HepG2 (cell line): Measurements from ENCODE around the gene PATL2. TPM values are rescaled to one million over a fixed set of nuclear protein-coding genes. Genes with fewer than 3 reads are reported as not detected.
A peak's percentile ranks its signal among the peaks of the same experiment; 100 is the strongest.

Source experiments
- ATAC-seq: fragments of 200-7000 bp; cut with Tn5 transposase; 3 replicates; pipeline ENCODE4 v1.9.1; 2020; ENCODE audit warnings: mild to moderate bottlenecking, moderate library complexity
- Bru-seq: library from RNA; stranded (reverse); fragments of 400-500 nt; gene quantifications from one replicate; lab custom pipeline; 2021; lab: Mats Ljungman, UMichigan
- BruChase-seq, 2 experiments: library from RNA; stranded (reverse); fragments of 400-500 nt; gene quantifications; one replicate each; lab custom pipeline; 2021; lab: Mats Ljungman, UMichigan
- BruUV-seq: library from RNA; stranded (reverse); fragments of 400-500 nt; replicated peaks from 2 replicates; lab custom pipeline; 2021; lab: Mats Ljungman, UMichigan
- CTCF ChIA-PET: fragments of 300-600 bp; formaldehyde crosslinking; extraction: SDS; loops from one replicate; lab custom pipeline; 2021; ENCODE audit warnings: low total read pairs, inconsistent platforms, low intra/inter-chr PET ratio; lab: Yijun Ruan, JAX
- POLR2A ChIA-PET: fragments of 350-600 bp; sonication (Branson Sonifier 250); formaldehyde crosslinking; loops from one replicate; lab custom pipeline; 2020; ENCODE audit warnings: antibody characterized with exemption, inconsistent platforms; lab: Yijun Ruan, JAX
- DNase-seq: peaks from one replicate; pipeline ENCODE4 v3.0.0-alpha.2; 2015; ENCODE audit warnings: low spot score
- FAIRE-seq: peaks from 3 replicates; lab custom pipeline; 2011; peaks lifted over from hg19 to GRCh38; lab: Jason Lieb, UNC
- H2AFZ ChIP-seq: one replicate; pipeline ENCODE4 v1.6.1; 2011; ENCODE audit warnings: low read length, inconsistent platforms
- H3K27ac ChIP-seq: fragments of 300-600 bp; 3 replicates; pipeline ENCODE4 v1.8.0; 2011; ENCODE audit warnings: mixed run types, mild to moderate bottlenecking, mixed read lengths, low read length, inconsistent platforms; ENCODE audit not compliant: insufficient read depth; ENCODE audit errors: extremely low read length
- H3K27me3 ChIP-seq, 2 experiments: fragments of 200-600 bp in 1 of 2; 2 replicates in 1 of 2; 3 replicates in 1 of 2; pipeline versions ENCODE4 v1.6.0 to v1.8.0; 2011; ENCODE audit warnings: low read length in 2 of 2, mild to moderate bottlenecking in 2 of 2, moderate library complexity in 2 of 2, inconsistent platforms in 1 of 2; ENCODE audit not compliant: insufficient read depth in 2 of 2, control insufficient read depth in 1 of 2
- H3K36me3 ChIP-seq, 2 experiments: fragments of 200-600 bp in 1 of 2; replicated peaks in 1 of 2; 2 replicates in 1 of 2; 3 replicates in 1 of 2; pipeline versions ENCODE4 v1.5.1 to v1.8.0; 2011; ENCODE audit warnings: low read length in 2 of 2, inconsistent platforms in 1 of 2; ENCODE audit not compliant: insufficient read depth in 2 of 2, control insufficient read depth in 1 of 2
- H3K4me1 ChIP-seq: 2 replicates; pipeline ENCODE4 v1.5.1; 2012; ENCODE audit warnings: low read length, inconsistent platforms; ENCODE audit not compliant: insufficient read depth
- H3K4me2 ChIP-seq: 2 replicates; pipeline ENCODE4 v1.6.0; 2011; ENCODE audit warnings: low read depth, low read length, inconsistent platforms
- H3K4me3 ChIP-seq, 3 experiments: fragments of 200-600 bp in 1 of 3; sonication (generic), shearing (Covaris generic) in 1 of 3; replicated peaks in 1 of 3; 2 replicates each; pipeline ENCODE4 v1.5.1; 2011 to 2016; ENCODE audit warnings: low read length in 3 of 3, inconsistent platforms in 2 of 3, low read depth in 2 of 3, mild to moderate bottlenecking in 2 of 3, control low read depth in 1 of 3, mixed read lengths in 1 of 3; ENCODE audit not compliant: insufficient read depth in 1 of 3
- H3K79me2 ChIP-seq: one replicate; pipeline ENCODE4 v1.6.1; 2011; ENCODE audit warnings: low read length, inconsistent platforms; ENCODE audit not compliant: insufficient read depth
- H3K9ac ChIP-seq: 2 replicates; pipeline ENCODE4 v1.6.0; 2011; ENCODE audit warnings: mild to moderate bottlenecking, low read depth, low read length, inconsistent platforms; ENCODE audit not compliant: insufficient read depth
- H3K9me3 ChIP-seq: 2 replicates; pipeline ENCODE4 v1.5.1; 2012; ENCODE audit warnings: mild to moderate bottlenecking, low read length
- H4K20me1 ChIP-seq: 2 replicates; pipeline ENCODE4 v1.6.0; 2011; ENCODE audit warnings: inconsistent platforms, mild to moderate bottlenecking, low read length, moderate library complexity; ENCODE audit not compliant: insufficient read depth
- ARNT2 ChIP-seq: sonication (generic); formaldehyde crosslinking; IDR thresholded peaks from 2 replicates; pipeline ENCODE4 v1.8.0; 2022; ENCODE audit warnings: mild to moderate bottlenecking, low read depth, missing genetic modification reagents, moderate library complexity
- DNMT3B ChIP-seq: conservative IDR thresholded peaks from 2 replicates; pipeline ENCODE4 v1.6.1; 2016; ENCODE audit warnings: missing biosample characterization, control low read depth
- IRX3 ChIP-seq: sonication (generic); formaldehyde crosslinking; IDR thresholded peaks from 2 replicates; pipeline ENCODE4 v1.8.1; 2023; ENCODE audit warnings: mild to moderate bottlenecking, low read depth, missing genetic modification reagents, borderline replicate concordance
- PHF20 ChIP-seq: sonication (generic); formaldehyde crosslinking; IDR thresholded peaks from 2 replicates; pipeline ENCODE4 v1.5.0; 2020; ENCODE audit warnings: mild to moderate bottlenecking, missing genetic modification reagents
- TAF15 ChIP-seq: fragments of 200-400 bp; formaldehyde crosslinking; IDR thresholded peaks from one replicate; pipeline ENCODE4 v1.6.1; 2018; ENCODE audit warnings: mild to moderate bottlenecking, low read depth, low read length; ENCODE audit not compliant: poor library complexity, severe bottlenecking
- ZNF337 ChIP-seq: sonication (generic); formaldehyde crosslinking; IDR thresholded peaks from 2 replicates; pipeline ENCODE4 v1.5.1; 2020; ENCODE audit warnings: missing genetic modification reagents, low read depth, mild to moderate bottlenecking, borderline replicate concordance
- ZNF652 ChIP-seq: IDR thresholded peaks from 2 replicates; pipeline ENCODE4 v1.6.1; 2016; ENCODE audit warnings: low read depth, borderline replicate concordance
- ZSCAN9 ChIP-seq: IDR thresholded peaks from 2 replicates; pipeline ENCODE4 v1.6.1; 2016; ENCODE audit warnings: borderline replicate concordance
- WGBS: methylation state at CpG from one replicate; pipeline ENCODE4 v1.1.6; 2017; ENCODE audit warnings: low lambda C conversion rate; 5-methylcytosine and 5-hydroxymethylcytosine counted together
- in situ Hi-C: cut with HindIII; loops from 2 replicates; pipeline ENCODE4 v1.10.0; 2017; ENCODE audit warnings: low pct_unique_long_range_greater_than_20kb; ENCODE audit not compliant: extremely low pct_ligation_motif_present
- intact Hi-C: fragments of 100-400 bp; cut with micrococcal nuclease; formaldehyde crosslinking; loops from one replicate; pipeline ENCODE4 v1.10.0; 2022; ENCODE audit not compliant: unreplicated experiment
- long read RNA-seq, 2 experiments: library from RNA in 1 of 2; library from polyadenylated mRNA in 1 of 2; stranded (forward) in 1 of 2; unstranded in 1 of 2; transcript quantifications; one replicate each; pipeline ENCODE4 v2.0.0, GENCODE V29; 2019 to 2022
- polyA minus RNA-seq, 3 experiments: library from RNA; depleted of rRNA, polyadenylated mRNA; stranded (reverse); fragments of >200 nt; gene quantifications; 2 replicates each; pipeline ENCODE4 v1.2.3, GENCODE V29; 2011; ENCODE audit warnings: low replicate concordance in 1 of 3
- polyA plus RNA-seq, 8 experiments: library from polyadenylated mRNA; depleted of rRNA in 3 of 8; stranded (reverse) in 7 of 8; unstranded in 1 of 8; fragments of >200 nt; fragmentation: Illumina TruSeq in 4 of 8; extraction: Trizol in 4 of 8; gene quantifications; 2 replicates each; pipeline versions ENCODE4 v1.2.1 to v1.2.3, GENCODE V29; 2011 to 2016; ENCODE audit warnings: low read depth in 4 of 8, missing spikeins in 1 of 8, mixed read lengths in 1 of 8; ENCODE audit not compliant: insufficient read depth in 1 of 8
- total RNA-seq, 5 experiments: library from RNA; depleted of rRNA; stranded (reverse); fragments of >200 nt; fragmentation: Illumina TruSeq; extraction: Trizol; gene quantifications; 2 replicates each; pipeline ENCODE4 v1.2.3, GENCODE V29; 2016; ENCODE audit warnings: low read depth in 1 of 5
- TF ChIP-seq, protein P1 (sequence below): sonication (generic); formaldehyde crosslinking; IDR thresholded peaks from one replicate; pipeline ENCODE4 v1.5.1; 2020; ENCODE audit warnings: mild to moderate bottlenecking, missing genetic modification reagents; ENCODE audit errors: not compliant biosample characterization

PATL2 gene
- total RNA-seq (2016; rRNA removed; fragmentation: Illumina TruSeq; extraction: Trizol): 0.15 TPM in 1 of 2 replicates, not detected in the other
- 0.30 TPM in 1 of 2 replicates, not detected in the other for total RNA-seq (2016; cell fraction: cytosol; rRNA removed; fragmentation: Illumina TruSeq; extraction: Trizol; ENCODE audit: low read depth)
- 0.11 and 0.30 TPM in 2 replicates for total RNA-seq (2016; cell fraction: insoluble cytoplasmic fraction; rRNA removed; fragmentation: Illumina TruSeq; extraction: Trizol)
- 0.14 TPM in 1 of 2 replicates, not detected in the other for total RNA-seq (2016; cell fraction: membrane; rRNA removed; fragmentation: Illumina TruSeq; extraction: Trizol)
- total RNA-seq (2016; cell fraction: nucleus; rRNA removed; fragmentation: Illumina TruSeq; extraction: Trizol): 0.71 TPM in 1 of 2 replicates, not detected in the other
- polyA plus RNA-seq (2011; rRNA removed): 0.37 and 0.53 TPM in 2 replicates
- polyA plus RNA-seq (2011; cell fraction: cytosol; rRNA removed): 0.11 and 0.32 TPM in 2 replicates
- polyA plus RNA-seq (2011; cell fraction: nucleus; rRNA removed): 2.6 TPM in 2 replicates
- polyA plus RNA-seq (2012): 0.44 and 0.49 TPM in 2 replicates
- 0.24 TPM in 1 of 2 replicates, not detected in the other for polyA plus RNA-seq (2016; cell fraction: cytosol; fragmentation: Illumina TruSeq; extraction: Trizol; ENCODE audit: low read depth)
- 0.27 TPM in 1 of 2 replicates, not detected in the other for polyA plus RNA-seq (2016; cell fraction: insoluble cytoplasmic fraction; fragmentation: Illumina TruSeq; extraction: Trizol; ENCODE audit: low read depth)
- 0.09 TPM in 1 of 2 replicates, not detected in the other for polyA plus RNA-seq (2016; cell fraction: membrane; fragmentation: Illumina TruSeq; extraction: Trizol; ENCODE audit: low read depth)
- polyA plus RNA-seq (2016; cell fraction: nucleus; fragmentation: Illumina TruSeq; extraction: Trizol; ENCODE audit: insufficient read depth, low read depth): 0.56 and 1.5 TPM in 2 replicates
- polyA minus RNA-seq (2011; rRNA and poly(A)+ RNA removed; ENCODE audit: low replicate concordance): 1.1 TPM in 1 of 2 replicates, not detected in the other
- not detected in 2 replicates for polyA minus RNA-seq (2011; cell fraction: cytosol; rRNA and poly(A)+ RNA removed)
- polyA minus RNA-seq (2011; cell fraction: nucleus; rRNA and poly(A)+ RNA removed): 0.39 and 1.5 TPM in 2 replicates
- percentile 23 among the genes with signal in this experiment for Bru-seq, nascent RNA
- BruChase-seq, experiment 1, labeled RNA remaining after a 6-hour chase: percentile 40 among the genes with signal in this experiment
- BruChase-seq, experiment 2, labeled RNA remaining after a 2-hour chase: percentile 37 among the genes with signal in this experiment
- long read RNA-seq, experiment 1: 0 reads
- long read RNA-seq, experiment 2, partial matches to known transcripts: 0 of 1 reads
- long read RNA-seq, experiment 2, other reads (novel, unspliced or antisense): 1 of 1 reads

DNA sequence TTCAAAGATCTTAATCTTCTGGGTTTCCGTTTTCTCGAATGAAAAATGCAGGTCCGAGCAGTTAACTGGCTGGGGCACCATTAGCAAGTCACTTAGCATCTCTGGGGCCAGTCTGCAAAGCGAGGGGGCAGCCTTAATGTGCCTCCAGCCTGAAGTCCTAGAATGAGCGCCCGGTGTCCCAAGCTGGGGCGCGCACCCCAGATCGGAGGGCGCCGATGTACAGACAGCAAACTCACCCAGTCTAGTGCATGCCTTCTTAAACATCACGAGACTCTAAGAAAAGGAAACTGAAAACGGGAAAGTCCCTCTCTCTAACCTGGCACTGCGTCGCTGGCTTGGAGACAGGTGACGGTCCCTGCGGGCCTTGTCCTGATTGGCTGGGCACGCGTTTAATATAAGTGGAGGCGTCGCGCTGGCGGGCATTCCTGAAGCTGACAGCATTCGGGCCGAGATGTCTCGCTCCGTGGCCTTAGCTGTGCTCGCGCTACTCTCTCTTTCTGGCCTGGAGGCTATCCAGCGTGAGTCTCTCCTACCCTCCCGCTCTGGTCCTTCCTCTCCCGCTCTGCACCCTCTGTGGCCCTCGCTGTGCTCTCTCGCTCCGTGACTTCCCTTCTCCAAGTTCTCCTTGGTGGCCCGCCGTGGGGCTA, at the start of gene PATL2, which contains the start of gene B2M:
Gene PATL2, minus strand, starts transcription at position 228 of the 647 bp plus-strand sequence. CDS start 34,833 bp downstream, outside the sequence.
Gene B2M, plus strand, starts transcription at position 422 of the 647 bp plus-strand sequence. Its CDS starts 30 bp downstream, at position 452.
- Histone ChIP-seq H3K4me3 (peak within 1 kb of the TSS; percentile 85 to 99 (median 96)), H3K27ac (peak within 1 kb of the TSS; percentile 96), H3K9me3 (no peaks in the 10 kb centered on the region), H4K20me1 (peaks cover 17% of the 10 kb centered on the region; the same call in 1 of the 2 replicates), H3K27me3 (no peaks in the 10 kb centered on the region; a peak in 1 of 5 replicates), H3K36me3 (peaks cover 4 to 14% of the 10 kb centered on the region in 2 experiments), H2AFZ (peak within 1 kb of the TSS; percentile 94), H3K4me1 (peaks cover 36% of the 10 kb centered on the region), H3K79me2 (peaks cover 39% of the 10 kb centered on the region), H3K4me2 (peak within 1 kb of the TSS; percentile 88), H3K9ac (peak within 1 kb of the TSS; percentile 94)
- peak; percentile 92 for DNase-seq
- ATAC-seq: peak; percentile 97
- FAIRE-seq: peak; percentile 79
- no TSS peak for BruUV-seq
- ChIA-PET POLR2A (interaction anchor here (1.0 to 6.6 kb wide), 16 partner anchors 10 to 376 kb away, joined by 3 to 157 read pairs (median 4); partner anchors contain the start of genes EIF3J, SPG11 and TRIM69), CTCF (no interaction called here)
- 2% methylated on average over 23 of the region's 37 CpGs for WGBS
- in situ Hi-C loops (no loop called here), intact Hi-C loops (loop anchor here (1.0 to 2.0 kb wide), 3 partner anchors 18 to 48 kb away; partner anchors contain the start of gene SPG11)
- 0 out of 2 replicates have a peak, but pooled peaks have one; percentile 10 for TF ChIP-seq ARNT2 (CRISPR knock-in tag)
- no peak for TF ChIP-seq ZNF652 (CRISPR knock-in tag)
- TF ChIP-seq, protein P1, sequence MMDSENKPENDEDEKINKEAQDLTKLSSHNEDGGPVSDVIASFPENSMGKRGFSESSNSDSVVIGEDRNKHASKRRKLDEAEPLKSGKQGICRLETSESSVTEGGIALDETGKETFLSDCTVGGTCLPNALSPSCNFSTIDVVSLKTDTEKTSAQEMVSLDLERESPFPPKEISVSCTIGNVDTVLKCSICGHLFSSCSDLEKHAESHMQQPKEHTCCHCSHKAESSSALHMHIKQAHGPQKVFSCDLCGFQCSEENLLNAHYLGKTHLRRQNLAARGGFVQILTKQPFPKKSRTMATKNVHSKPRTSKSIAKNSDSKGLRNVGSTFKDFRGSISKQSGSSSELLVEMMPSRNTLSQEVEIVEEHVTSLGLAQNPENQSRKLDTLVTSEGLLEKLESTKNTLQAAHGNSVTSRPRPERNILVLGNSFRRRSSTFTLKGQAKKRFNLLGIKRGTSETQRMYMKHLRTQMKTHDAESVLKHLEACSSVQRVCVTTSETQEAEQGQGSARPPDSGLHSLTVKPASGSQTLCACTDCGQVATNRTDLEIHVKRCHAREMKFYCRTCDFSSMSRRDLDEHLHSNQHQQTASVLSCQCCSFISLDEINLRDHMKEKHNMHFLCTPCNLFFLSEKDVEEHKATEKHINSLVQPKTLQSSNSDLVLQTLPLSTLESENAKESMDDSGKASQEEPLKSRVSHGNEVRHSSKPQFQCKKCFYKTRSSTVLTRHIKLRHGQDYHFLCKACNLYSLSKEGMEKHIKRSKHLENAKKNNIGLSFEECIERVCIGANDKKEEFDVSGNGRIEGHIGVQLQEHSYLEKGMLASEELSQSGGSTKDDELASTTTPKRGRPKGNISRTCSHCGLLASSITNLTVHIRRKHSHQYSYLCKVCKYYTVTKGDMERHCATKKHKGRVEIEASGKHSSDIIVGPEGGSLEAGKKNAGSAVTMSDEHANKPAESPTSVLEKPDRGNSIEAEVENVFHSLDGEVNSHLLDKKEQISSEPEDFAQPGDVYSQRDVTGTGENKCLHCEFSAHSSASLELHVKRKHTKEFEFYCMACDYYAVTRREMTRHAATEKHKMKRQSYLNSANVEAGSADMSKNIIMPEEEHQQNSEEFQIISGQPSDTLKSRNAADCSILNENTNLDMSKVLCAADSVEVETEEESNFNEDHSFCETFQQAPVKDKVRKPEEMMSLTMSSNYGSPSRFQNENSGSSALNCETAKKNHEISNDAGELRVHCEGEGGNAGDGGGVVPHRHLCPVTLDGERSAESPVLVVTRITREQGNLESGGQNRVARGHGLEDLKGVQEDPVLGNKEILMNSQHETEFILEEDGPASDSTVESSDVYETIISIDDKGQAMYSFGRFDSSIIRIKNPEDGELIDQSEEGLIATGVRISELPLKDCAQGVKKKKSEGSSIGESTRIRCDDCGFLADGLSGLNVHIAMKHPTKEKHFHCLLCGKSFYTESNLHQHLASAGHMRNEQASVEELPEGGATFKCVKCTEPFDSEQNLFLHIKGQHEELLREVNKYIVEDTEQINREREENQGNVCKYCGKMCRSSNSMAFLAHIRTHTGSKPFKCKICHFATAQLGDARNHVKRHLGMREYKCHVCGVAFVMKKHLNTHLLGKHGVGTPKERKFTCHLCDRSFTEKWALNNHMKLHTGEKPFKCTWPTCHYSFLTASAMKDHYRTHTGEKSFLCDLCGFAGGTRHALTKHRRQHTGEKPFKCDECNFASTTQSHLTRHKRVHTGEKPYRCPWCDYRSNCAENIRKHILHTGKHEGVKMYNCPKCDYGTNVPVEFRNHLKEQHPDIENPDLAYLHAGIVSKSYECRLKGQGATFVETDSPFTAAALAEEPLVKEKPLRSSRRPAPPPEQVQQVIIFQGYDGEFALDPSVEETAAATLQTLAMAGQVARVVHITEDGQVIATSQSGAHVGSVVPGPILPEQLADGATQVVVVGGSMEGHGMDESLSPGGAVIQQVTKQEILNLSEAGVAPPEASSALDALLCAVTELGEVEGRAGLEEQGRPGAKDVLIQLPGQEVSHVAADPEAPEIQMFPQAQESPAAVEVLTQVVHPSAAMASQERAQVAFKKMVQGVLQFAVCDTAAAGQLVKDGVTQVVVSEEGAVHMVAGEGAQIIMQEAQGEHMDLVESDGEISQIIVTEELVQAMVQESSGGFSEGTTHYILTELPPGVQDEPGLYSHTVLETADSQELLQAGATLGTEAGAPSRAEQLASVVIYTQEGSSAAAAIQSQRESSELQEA (CRISPR knock-in tag): peak; percentile 74
- no peak for TF ChIP-seq ZNF337
- TF ChIP-seq ZSCAN9 (CRISPR knock-in tag): peak; percentile 83; the same call in 1 of the 2 replicates
- TF ChIP-seq TAF15: no peak
- TF ChIP-seq DNMT3B (CRISPR knock-in tag): no peak
- TF ChIP-seq IRX3 (CRISPR knock-in tag): no peak
- TF ChIP-seq PHF20 (CRISPR knock-in tag): no peak
